IMR-90 (cell line): ENCODE results near the gene DLGAP4. TPM values are rescaled to one million over a fixed set of nuclear protein-coding genes. Genes with fewer than 3 reads are reported as not detected.

Source experiments
- ATAC-seq: fragments of 200-7000 bp; cut with Tn5 transposase; 2 replicates; pipeline ENCODE4 v1.9.1; 2020; ENCODE audit warnings: low read depth, mild to moderate bottlenecking, moderate library complexity
- BruUV-seq: library from RNA; stranded (reverse); fragments of 400-500 nt; replicated peaks from 2 replicates; lab custom pipeline; 2021; lab: Mats Ljungman, UMichigan
- CTCF ChIA-PET: fragments of 300-600 bp; formaldehyde crosslinking; extraction: SDS; loops from one replicate; lab custom pipeline; 2021; ENCODE audit warnings: antibody characterized with exemption; lab: Yijun Ruan, JAX
- POLR2A ChIA-PET: fragments of 300-600 bp; sonication (Branson Sonifier 250); formaldehyde crosslinking; loops from one replicate; lab custom pipeline; 2022; ENCODE audit warnings: antibody characterized with exemption; ENCODE audit not compliant: unreplicated experiment; lab: Charles Lee
- DNase-seq: peaks from one replicate; pipeline ENCODE4 v3.0.0; 2013
- H2AFZ ChIP-seq: replicated peaks from 2 replicates; pipeline ENCODE3; 2013; ENCODE audit warnings: low read length, mild to moderate bottlenecking; ENCODE audit not compliant: poor library complexity
- H2AK5ac ChIP-seq: 2 replicates; pipeline ENCODE4 v1.6.1; 2013; ENCODE audit warnings: low read depth, low read length, inconsistent platforms
- H2AK9ac ChIP-seq: replicated peaks from 2 replicates; pipeline ENCODE3; 2013; ENCODE audit warnings: mild to moderate bottlenecking, low read depth, low read length, moderate library complexity; ENCODE audit not compliant: poor library complexity
- H2BK120ac ChIP-seq: 2 replicates; pipeline ENCODE4 v1.6.1; 2013; ENCODE audit warnings: low read depth, low read length, inconsistent platforms
- H2BK15ac ChIP-seq: 3 replicates; pipeline ENCODE4 v1.6.1; 2013; ENCODE audit warnings: low read depth, low read length, inconsistent platforms
- H2BK20ac ChIP-seq: 2 replicates; pipeline ENCODE4 v1.6.1; 2013; ENCODE audit warnings: low read depth, mild to moderate bottlenecking, inconsistent platforms, low read length, moderate library complexity
- H2BK5ac ChIP-seq: 2 replicates; pipeline ENCODE4 v1.6.1; 2013; ENCODE audit warnings: mild to moderate bottlenecking, low read depth, low read length, inconsistent platforms; ENCODE audit not compliant: poor library complexity, severe bottlenecking
- H3K14ac ChIP-seq: replicated peaks from 2 replicates; pipeline ENCODE4 v1.6.1; 2013; ENCODE audit warnings: low read depth, low read length, inconsistent platforms
- H3K18ac ChIP-seq: 2 replicates; pipeline ENCODE4 v1.6.1; 2013; ENCODE audit warnings: low read depth, low read length, control low read depth
- H3K23ac ChIP-seq: 2 replicates; pipeline ENCODE4 v1.6.1; 2013; ENCODE audit warnings: low read depth, low read length, inconsistent platforms
- H3K27ac ChIP-seq: 2 replicates; pipeline ENCODE4 v1.5.1; 2013; ENCODE audit warnings: mild to moderate bottlenecking, control low read depth, low read length; ENCODE audit not compliant: insufficient read depth
- H3K27me3 ChIP-seq: 2 replicates; pipeline ENCODE4 v1.6.1; 2013; ENCODE audit warnings: low read length; ENCODE audit not compliant: control insufficient read depth, insufficient read depth
- H3K36me3 ChIP-seq: 2 replicates; pipeline ENCODE4 v1.6.1; 2013; ENCODE audit warnings: low read length, mixed read lengths; ENCODE audit not compliant: control insufficient read depth, insufficient read depth
- H3K4ac ChIP-seq: 2 replicates; pipeline ENCODE4 v1.6.1; 2013; ENCODE audit warnings: low read depth, low read length, inconsistent platforms
- H3K4me1 ChIP-seq: 2 replicates; pipeline ENCODE4 v1.6.1; 2013; ENCODE audit warnings: low read length, mixed read lengths; ENCODE audit not compliant: control insufficient read depth, insufficient read depth
- H3K4me2 ChIP-seq: 2 replicates; pipeline ENCODE4 v1.6.1; 2013; ENCODE audit warnings: low read depth, mild to moderate bottlenecking, control low read depth, low read length, moderate library complexity
- H3K4me3 ChIP-seq: 2 replicates; pipeline ENCODE4 v1.5.1; 2013; ENCODE audit warnings: low read depth, mild to moderate bottlenecking, control low read depth, low read length, moderate library complexity; ENCODE audit not compliant: insufficient read depth
- H3K56ac ChIP-seq: 2 replicates; pipeline ENCODE4 v1.6.1; 2013; ENCODE audit warnings: low read length, inconsistent platforms; ENCODE audit not compliant: insufficient read depth; ENCODE audit errors: extremely low read depth
- H3K79me1 ChIP-seq, 2 experiments: 2 replicates each; pipeline ENCODE4 v1.6.1; 2013; ENCODE audit warnings: low read length in 2 of 2, inconsistent platforms in 1 of 2, low read depth in 1 of 2
- H3K9ac ChIP-seq: 2 replicates; pipeline ENCODE4 v1.6.1; 2013; ENCODE audit warnings: low read depth, low read length, control low read depth
- H3K9me1 ChIP-seq: 2 replicates; pipeline ENCODE4 v1.6.1; 2013; ENCODE audit warnings: low read length, inconsistent platforms; ENCODE audit not compliant: insufficient read depth
- H3K9me3 ChIP-seq: 2 replicates; pipeline ENCODE4 v1.6.1; 2013; ENCODE audit warnings: low read length; ENCODE audit not compliant: control insufficient read depth, insufficient read depth
- H4K20me1 ChIP-seq: 2 replicates; pipeline ENCODE4 v1.6.1; 2013; ENCODE audit warnings: low read length, inconsistent platforms; ENCODE audit not compliant: insufficient read depth
- H4K5ac ChIP-seq: 2 replicates; pipeline ENCODE4 v1.6.1; 2013; ENCODE audit warnings: mild to moderate bottlenecking, low read depth, low read length, control low read depth
- H4K8ac ChIP-seq, 2 experiments: 2 replicates each; pipeline ENCODE4 v1.6.1; 2013; ENCODE audit warnings: low read depth in 2 of 2, low read length in 2 of 2, control low read depth in 1 of 2, inconsistent platforms in 1 of 2
- H4K91ac ChIP-seq: 2 replicates; pipeline ENCODE4 v1.6.1; 2013; ENCODE audit warnings: low read depth, low read length, inconsistent platforms; ENCODE audit not compliant: insufficient read depth
- BHLHE40 ChIP-seq: fragments of 150-350 bp; IDR thresholded peaks from 2 replicates; pipeline ENCODE4 v1.6.1; 2016; ENCODE audit warnings: mild to moderate bottlenecking, low read depth, low read length
- FOS ChIP-seq: fragments of 150-350 bp; IDR thresholded peaks from 2 replicates; pipeline ENCODE4 v1.6.1; 2016; ENCODE audit warnings: low read depth, low read length
- RFX5 ChIP-seq: IDR thresholded peaks from 2 replicates; pipeline ENCODE4 v1.8.0; 2012; ENCODE audit warnings: low read depth, mild to moderate bottlenecking, low read length, moderate library complexity
- WGBS, 2 experiments: methylation state at CpG; one replicate each; pipeline versions ENCODE4 v1.1.5 to v1.1.7; 2013; ENCODE audit warnings: missing lambda C conversion rate in 2 of 2; ENCODE audit not compliant: insufficient read length in 1 of 2; ENCODE audit errors: extremely low coverage in 2 of 2; 5-methylcytosine and 5-hydroxymethylcytosine counted together
- dilution Hi-C: fragments of 300-500 bp; cut with HindIII; formaldehyde crosslinking; loops from one replicate; pipeline ENCODE4 v1.14.3; 2018; ENCODE audit warnings: low sequenced_read_pairs; ENCODE audit not compliant: unreplicated experiment
- in situ Hi-C: fragments of 300-500 bp; cut with MboI; formaldehyde crosslinking; loops from 3 replicates; pipeline ENCODE4 v1.14.3; 2019; ENCODE audit warnings: low sequenced_read_pairs, inconsistent platforms, mixed read lengths
- intact Hi-C: fragments of 100-400 bp; cut with micrococcal nuclease; formaldehyde crosslinking; loops from 2 replicates; pipeline ENCODE4 v1.10.0; 2022
- polyA plus RNA-seq, 3 experiments: library from polyadenylated mRNA; depleted of rRNA; stranded (reverse); fragments of >200 nt; gene quantifications; 2 replicates each; pipeline ENCODE4 v1.2.3, GENCODE V29; 2012; ENCODE audit warnings: low replicate concordance in 1 of 3
- total RNA-seq: library from RNA; depleted of rRNA; stranded (reverse); fragments of >200 nt; gene quantifications from 2 replicates; pipeline ENCODE4 v1.2.3, GENCODE V29; 2012

Gene DLGAP4
- total and polyA plus RNA-seq, 2 of the 4 experiments (the other 2 are of a cell fraction): 32.3 to 73.2 TPM

GRCh38 chr20:36390719-36391415, 84.7 kb downstream of the DLGAP4 start:
- no peak for TF ChIP-seq FOS
- TF ChIP-seq RFX5: no peak
- TF ChIP-seq BHLHE40: no peak
- no peak for DNase-seq
- no peak overlapping the region for H2AFZ ChIP-seq
- no peak overlapping the region for H2AK5ac ChIP-seq
- WGBS, 2 experiments: no CpG with 5 or more reads among the region's 6 CpGs
- H3K9me3 ChIP-seq: no peaks in the 10 kb centered on the region
- no peak for ATAC-seq
- peaks cover 30% of the 10 kb centered on the region for H3K27me3 ChIP-seq
- H3K4me2 ChIP-seq: no peak overlapping the region
- no peaks in the 10 kb centered on the region for H3K9me1 ChIP-seq
- H4K8ac ChIP-seq: no peak overlapping the region
- no peak overlapping the region for H2BK5ac ChIP-seq
- BruUV-seq: no TSS peak
- no peak overlapping the region for H4K91ac ChIP-seq
- no peak overlapping the region for H4K5ac ChIP-seq
- no peak overlapping the region for H2BK20ac ChIP-seq
- no peak overlapping the region for H3K9ac ChIP-seq
- no peaks in the 10 kb centered on the region for H3K79me1 ChIP-seq
- CTCF ChIA-PET: no interaction called here
- no peak overlapping the region for H3K4me3 ChIP-seq
- H2BK120ac ChIP-seq: no peak overlapping the region
- dilution Hi-C loops: no loop called here
- intact Hi-C loops: no loop called here
- in situ Hi-C loops: no loop called here
- no peaks in the 10 kb centered on the region for H3K36me3 ChIP-seq
- no peaks in the 10 kb centered on the region for H3K4me1 ChIP-seq
- POLR2A ChIA-PET: no interaction called here
- H2AK9ac ChIP-seq: no peak overlapping the region
- no peak overlapping the region for H3K14ac ChIP-seq
- H3K4ac ChIP-seq: no peak overlapping the region
- no peaks in the 10 kb centered on the region for H4K20me1 ChIP-seq
- no peak overlapping the region for H3K18ac ChIP-seq
- no peak overlapping the region for H2BK15ac ChIP-seq
- no peak overlapping the region for H3K23ac ChIP-seq
- H3K27ac ChIP-seq: no peak overlapping the region
- H3K56ac ChIP-seq: no peak overlapping the region
